ENCODE results near the gene METTL23. TPM values are rescaled to one million over a fixed set of nuclear protein-coding genes. Genes with fewer than 3 reads are reported as not detected.

The METTL23 gene
- polyA plus RNA-seq, 1 donor (not counting 4 experiments of a cell fraction or from before 2014, with no cell fraction given), result 48.3 TPM

GRCh38 chr17:76687298-76688164, 39.1 kb upstream of the METTL23 start:
- Histone ChIP-seq H2AFZ (ENCODE audit: control insufficient read depth, low read length) (no peak overlapping the region), H3K4me2 (ENCODE audit: control insufficient read depth, extremely low read depth, insufficient read depth, low read depth, low read length) (no peak overlapping the region), H3K4me3 (ENCODE audit: control insufficient read depth in 2 of 3, extremely low read depth in 1 of 3, insufficient read depth in 2 of 3, low read depth in 1 of 3, low read length in 3 of 3) (no peak overlapping the region), H3K9ac (ENCODE audit: control insufficient read depth, extremely low read depth, insufficient read depth, low read length) (no peak overlapping the region), H4K20me1 (ENCODE audit: control insufficient read depth, extremely low read depth, insufficient read depth, low read length) (peaks cover 2% of the 10 kb centered on the region), H3K9me3 (ENCODE audit: control insufficient read depth, low read depth, low read length) (no peaks in the 10 kb centered on the region), H3K9me1 (ENCODE audit: control insufficient read depth, extremely low read depth, insufficient read depth, low read length) (peaks cover 2% of the 10 kb centered on the region), H3K4me1 (ENCODE audit: control insufficient read depth, extremely low read depth, insufficient read depth, low read length) (peaks cover 13% of the 10 kb centered on the region), H3K36me3 (ENCODE audit: control insufficient read depth in 2 of 2, extremely low read depth in 1 of 2, insufficient read depth in 2 of 2, low read length in 2 of 2) (peaks cover 3 to 20% of the 10 kb centered on the region in 2 experiments), H3K79me2 (ENCODE audit: control insufficient read depth, insufficient read depth, low read length) (peaks cover 8% of the 10 kb centered on the region), H3K27me3 (ENCODE audit: control insufficient read depth, extremely low read depth, insufficient read depth, low read length) (no peaks in the 10 kb centered on the region), H3K27ac (ENCODE audit: control insufficient read depth, insufficient read depth, low read length) (no peak overlapping the region)
- FAIRE-seq, result no peak
- no peak for TF ChIP-seq EZH2 (IDR thresholded peaks at IDR 0.05; ENCODE audit: low read length)
- TF ChIP-seq CTCF (optimal IDR thresholded peaks at IDR 0.05 in 1 of 3, IDR thresholded peaks at IDR 0.05 in 1 of 3, conservative IDR thresholded peaks at IDR 0.05 in 1 of 3; ENCODE audit: extremely low read depth in 1 of 3, insufficient read depth in 2 of 3, low read length in 3 of 3), result no peak
- dilution Hi-C loops (cut with MboI; ENCODE audit: extremely low pct_ligation_motif_present, low sequenced_read_pairs), result no loop called here
- no peak for DNase-seq (ENCODE audit: low read depth, low spot score)

- H4K20me1 ChIP-seq (ENCODE audit: control insufficient read depth, extremely low read depth, insufficient read depth, low read length), result peaks cover 2% of the 10 kb centered on the region
- H3K4me2 ChIP-seq (ENCODE audit: control insufficient read depth, extremely low read depth, insufficient read depth, low read depth, low read length), result peak overlapping the region; percentile 60
- peaks cover 8% of the 10 kb centered on the region for H3K79me2 ChIP-seq (ENCODE audit: control insufficient read depth, insufficient read depth, low read length)
- H3K4me3 ChIP-seq (ENCODE audit: control insufficient read depth in 2 of 3, extremely low read depth in 1 of 3, insufficient read depth in 2 of 3, low read depth in 1 of 3, low read length in 3 of 3), result no peak overlapping the region
- H3K36me3 ChIP-seq (ENCODE audit: control insufficient read depth in 2 of 2, extremely low read depth in 1 of 2, insufficient read depth in 2 of 2, low read length in 2 of 2), result peaks cover 3 to 18% of the 10 kb centered on the region in 2 experiments
- dilution Hi-C loops (cut with MboI; ENCODE audit: extremely low pct_ligation_motif_present, low sequenced_read_pairs), result no loop called here
- no peak overlapping the region for H3K9ac ChIP-seq (ENCODE audit: control insufficient read depth, extremely low read depth, insufficient read depth, low read length)
- TF ChIP-seq CTCF (optimal IDR thresholded peaks at IDR 0.05 in 1 of 3, IDR thresholded peaks at IDR 0.05 in 1 of 3, conservative IDR thresholded peaks at IDR 0.05 in 1 of 3; ENCODE audit: extremely low read depth in 1 of 3, insufficient read depth in 2 of 3, low read length in 3 of 3), result no peak
- TF ChIP-seq EZH2 (IDR thresholded peaks at IDR 0.05; ENCODE audit: low read length), result no peak
- DNase-seq (ENCODE audit: low read depth, low spot score) (no peak), FAIRE-seq (no peak)
- H3K4me1 ChIP-seq (ENCODE audit: control insufficient read depth, extremely low read depth, insufficient read depth, low read length), result peaks cover 13% of the 10 kb centered on the region
- H3K27me3 ChIP-seq (ENCODE audit: control insufficient read depth, extremely low read depth, insufficient read depth, low read length), result no peaks in the 10 kb centered on the region
- H2AFZ ChIP-seq (ENCODE audit: control insufficient read depth, low read length), result no peak overlapping the region
- no peak overlapping the region for H3K27ac ChIP-seq (ENCODE audit: control insufficient read depth, insufficient read depth, low read length)
- peaks cover 2% of the 10 kb centered on the region for H3K9me1 ChIP-seq (ENCODE audit: control insufficient read depth, extremely low read depth, insufficient read depth, low read length)
- no peaks in the 10 kb centered on the region for H3K9me3 ChIP-seq (ENCODE audit: control insufficient read depth, low read depth, low read length)
These were observed 38.4 kb upstream of the METTL23 start for GRCh38 chr17:76688165-76688622.
